Stromal cell of bone marrow (primary cell): ENCODE results near the gene PTPA.
A peak's percentile ranks its signal among the peaks of the same experiment; 100 is the strongest.

Experiments used
- DNase-seq: peaks from one replicate; pipeline ENCODE4 v3.0.0-alpha.2; 2012; ENCODE audit warnings: low read depth

The PTPA gene

DNA sequence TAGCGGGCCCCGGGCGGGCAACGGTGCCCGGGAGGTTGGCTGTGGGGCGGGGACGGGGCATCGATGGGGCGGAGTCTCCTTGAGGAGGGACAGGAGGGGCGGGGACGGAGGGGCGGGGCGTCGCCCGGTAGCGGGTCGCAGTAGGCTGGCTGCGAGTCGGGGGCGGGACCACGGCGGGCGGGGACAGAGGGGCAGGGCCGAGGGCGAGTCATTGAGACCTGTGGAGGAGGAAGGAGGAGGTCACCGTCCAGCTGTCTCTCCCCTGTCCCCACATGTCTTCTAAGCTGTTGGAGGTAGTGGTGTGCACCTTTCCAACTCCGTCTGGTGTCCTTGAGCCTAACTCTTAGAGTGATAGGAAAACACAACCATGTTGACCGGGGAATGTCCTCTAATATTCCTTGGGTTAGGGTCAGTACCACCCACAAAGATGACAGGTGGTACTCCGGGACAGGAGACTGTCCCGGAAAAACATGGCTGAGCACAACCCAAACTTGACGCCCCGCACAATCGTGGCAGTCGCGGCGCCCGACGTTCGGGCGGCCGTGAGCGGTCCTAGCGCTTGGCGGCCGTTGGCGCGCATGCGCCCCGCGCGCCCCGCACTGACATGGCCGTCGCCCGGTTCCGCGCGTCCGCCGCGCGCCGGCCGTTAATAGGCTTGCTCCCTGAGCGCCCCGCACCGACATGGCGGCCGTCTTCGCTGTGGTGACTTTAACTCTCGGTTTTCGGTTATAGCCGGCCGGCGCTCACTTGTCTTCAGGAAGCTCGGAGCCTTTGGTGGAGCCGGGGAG lies at the start of gene PTPA, which contains the start of gene CRAT:
Gene PTPA, plus strand, starts transcription at position 676 of the 788 bp plus-strand sequence. CDS start 186 bp downstream, outside the sequence.
Gene CRAT, minus strand, starts transcription at position 54 of the 788 bp plus-strand sequence. CDS start 284 bp downstream, outside the sequence.
- DNase-seq, result peak; percentile 86

DNA sequence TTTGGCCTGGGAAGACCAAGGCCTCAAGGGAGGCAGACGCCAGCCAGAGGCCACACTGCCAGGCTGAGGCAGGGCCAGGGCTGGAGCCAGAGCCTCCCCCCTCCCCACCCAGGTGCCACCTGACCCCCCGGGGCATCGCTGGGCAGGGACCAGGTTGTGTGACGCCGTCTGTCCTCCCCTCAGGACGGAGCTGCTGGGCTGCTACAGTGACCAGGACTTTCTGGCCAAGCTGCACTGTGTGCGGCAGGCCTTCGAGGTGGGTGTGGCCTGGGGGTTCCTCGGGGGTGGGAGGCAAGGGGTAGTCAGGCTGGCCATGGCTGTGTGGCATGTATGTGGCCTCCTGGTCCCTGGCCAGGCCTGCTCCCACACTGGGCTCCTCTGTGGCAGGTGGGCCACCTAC lies 48.2 kb upstream of the PTPA start:
- DNase-seq, result no peak

- no peak for DNase-seq
Observed at GRCh38 chr9:129064499-129064908, 46.7 kb upstream of the PTPA start.

DNA sequence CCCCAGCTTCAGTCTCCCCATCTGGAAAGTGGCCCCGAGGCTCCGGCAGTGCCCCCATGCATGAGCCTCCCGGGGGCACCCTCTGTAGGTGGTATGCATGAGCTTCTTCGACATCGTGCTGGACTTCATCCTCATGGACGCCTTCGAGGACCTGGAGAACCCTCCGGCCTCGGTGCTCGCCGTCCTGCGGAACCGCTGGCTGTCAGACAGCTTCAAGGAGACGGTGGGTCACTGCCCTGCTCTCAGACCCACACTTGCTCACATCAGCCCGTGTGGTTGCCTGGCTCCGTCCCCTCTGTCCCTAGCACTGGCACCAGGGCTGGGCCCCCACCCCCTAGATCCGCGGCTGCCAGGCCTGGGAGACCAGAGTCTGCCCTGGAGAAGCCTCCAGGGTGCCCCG lies 43.1 kb upstream of the PTPA start:
- no peak for DNase-seq

- DNase-seq, result no peak
Observed at GRCh38 chr9:129068990-129069861, 42.0 kb upstream of the PTPA start.

GRCh38 chr9:129069862-129070641 lies 41.2 kb upstream of the PTPA start:
- no peak for DNase-seq

DNA sequence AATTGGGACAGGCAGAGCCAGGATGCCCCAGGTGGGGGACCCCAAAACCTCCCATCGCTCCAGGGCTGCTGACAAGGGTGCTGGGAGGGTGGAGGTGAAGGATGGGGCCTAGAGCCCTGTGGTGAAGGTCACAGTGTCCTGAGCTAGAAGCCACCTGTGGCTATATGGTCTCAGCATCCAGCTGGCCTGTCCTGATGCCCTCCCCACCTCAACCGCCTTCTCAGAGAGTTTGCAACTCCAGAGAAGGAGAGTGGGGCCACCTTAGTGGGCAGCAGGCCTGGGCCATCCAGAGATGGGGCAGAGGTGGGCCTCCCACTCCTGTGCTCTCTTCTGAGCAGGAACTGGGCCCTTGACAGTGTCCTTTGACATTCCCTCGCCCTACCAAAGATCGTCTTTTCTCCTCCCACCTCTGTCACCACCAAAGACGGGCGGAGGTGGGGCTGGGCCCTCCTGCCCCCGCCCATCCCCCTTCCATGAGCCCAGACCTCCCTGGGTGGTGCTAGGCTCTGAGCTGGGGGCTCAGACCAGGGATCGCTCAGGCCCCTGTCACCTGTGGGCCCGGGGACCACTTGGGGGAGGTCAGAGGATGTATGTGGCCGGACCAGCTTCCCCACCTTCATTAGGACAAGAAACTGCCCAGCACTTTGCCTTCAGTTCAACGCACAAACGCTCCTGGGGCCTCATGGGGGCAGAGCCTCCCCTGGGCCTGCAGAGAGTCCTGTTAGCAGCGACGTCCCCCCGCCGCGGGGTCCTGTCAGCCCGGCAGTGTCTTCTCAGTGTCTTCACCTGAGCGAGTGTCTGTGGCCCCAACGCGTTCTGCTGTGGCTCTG lies 40.3 kb upstream of the PTPA start:
- DNase-seq, result no peak

DNA sequence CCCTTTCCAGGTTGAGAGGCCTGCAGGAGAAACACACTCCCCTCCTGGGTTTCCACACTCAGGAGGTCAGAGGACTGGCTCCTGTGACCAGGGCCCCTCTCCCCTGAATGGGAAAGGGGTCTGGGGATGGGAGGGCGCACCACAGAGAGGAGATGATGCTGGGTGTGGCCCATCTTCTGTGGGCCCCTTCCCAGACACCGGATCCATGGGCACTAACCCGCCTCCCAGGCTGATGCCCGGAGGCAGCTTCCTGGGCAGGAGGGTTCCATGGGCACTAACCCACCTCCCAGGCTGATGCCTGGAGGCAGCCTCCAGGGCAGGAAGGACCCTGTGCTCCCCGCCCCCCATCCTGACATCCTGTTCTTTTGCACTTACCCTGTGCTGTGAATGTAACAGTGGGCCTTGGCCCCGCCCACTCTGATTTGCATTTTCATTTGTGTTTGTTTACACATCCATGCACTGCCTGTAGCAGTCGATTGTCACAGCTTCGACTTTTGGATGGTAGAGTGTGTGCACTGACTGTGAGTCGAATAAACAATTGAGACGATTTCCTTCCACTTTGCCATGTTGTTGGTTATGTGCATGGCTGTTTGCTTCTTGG lies 39.6 kb upstream of the PTPA start:
- DNase-seq, result no peak

GRCh38 chr9:129072171-129072570 lies 39.0 kb upstream of the PTPA start:
- no peak for DNase-seq

GRCh38 chr9:129073404-129073803 lies 37.8 kb upstream of the PTPA start:
- no peak for DNase-seq

DNA sequence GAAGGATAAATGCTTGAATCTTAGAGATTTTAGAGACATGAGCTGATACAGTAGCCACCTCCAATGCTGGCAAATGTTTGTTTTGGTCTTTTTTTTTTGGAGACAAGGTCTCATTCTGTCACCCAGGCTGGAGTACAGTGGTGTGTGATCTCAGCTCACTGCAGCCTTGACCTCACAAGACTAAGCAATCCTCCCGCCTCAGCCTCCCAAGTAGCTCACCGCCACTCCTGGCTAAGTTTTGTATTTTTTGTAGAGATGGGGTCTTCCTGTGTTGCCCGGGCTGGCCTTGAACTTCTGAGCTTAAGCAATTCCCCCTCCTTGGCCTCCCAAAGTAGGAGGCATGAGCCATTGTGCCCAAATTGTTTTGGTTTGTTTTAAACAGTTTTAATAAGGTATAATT lies 37.1 kb upstream of the PTPA start:
- no peak for DNase-seq

- DNase-seq, result no peak
Observed at GRCh38 chr9:129075996-129076639, 35.1 kb upstream of the PTPA start.

GRCh38 chr9:129076640-129077037 lies 34.6 kb upstream of the PTPA start:
- no peak for DNase-seq

DNA sequence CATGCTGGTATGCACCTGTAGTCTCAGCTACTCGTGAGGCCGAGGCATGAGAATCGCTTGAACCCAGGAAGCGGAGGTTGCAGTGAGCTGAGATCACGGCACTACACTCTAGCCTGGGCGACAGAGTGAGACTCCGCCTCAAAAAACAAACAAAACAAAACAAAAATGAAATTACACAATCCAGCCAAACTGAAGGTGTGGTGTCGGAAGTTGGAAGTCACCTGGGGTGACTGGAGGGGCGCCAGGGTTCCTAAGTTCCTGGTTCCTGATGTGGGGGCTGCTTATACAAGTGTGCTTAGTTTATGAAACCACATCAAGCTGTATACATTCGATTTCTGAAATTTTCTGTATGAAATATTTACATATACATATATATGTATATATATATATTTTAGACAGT lies 34.0 kb upstream of the PTPA start:
- no peak for DNase-seq

DNA sequence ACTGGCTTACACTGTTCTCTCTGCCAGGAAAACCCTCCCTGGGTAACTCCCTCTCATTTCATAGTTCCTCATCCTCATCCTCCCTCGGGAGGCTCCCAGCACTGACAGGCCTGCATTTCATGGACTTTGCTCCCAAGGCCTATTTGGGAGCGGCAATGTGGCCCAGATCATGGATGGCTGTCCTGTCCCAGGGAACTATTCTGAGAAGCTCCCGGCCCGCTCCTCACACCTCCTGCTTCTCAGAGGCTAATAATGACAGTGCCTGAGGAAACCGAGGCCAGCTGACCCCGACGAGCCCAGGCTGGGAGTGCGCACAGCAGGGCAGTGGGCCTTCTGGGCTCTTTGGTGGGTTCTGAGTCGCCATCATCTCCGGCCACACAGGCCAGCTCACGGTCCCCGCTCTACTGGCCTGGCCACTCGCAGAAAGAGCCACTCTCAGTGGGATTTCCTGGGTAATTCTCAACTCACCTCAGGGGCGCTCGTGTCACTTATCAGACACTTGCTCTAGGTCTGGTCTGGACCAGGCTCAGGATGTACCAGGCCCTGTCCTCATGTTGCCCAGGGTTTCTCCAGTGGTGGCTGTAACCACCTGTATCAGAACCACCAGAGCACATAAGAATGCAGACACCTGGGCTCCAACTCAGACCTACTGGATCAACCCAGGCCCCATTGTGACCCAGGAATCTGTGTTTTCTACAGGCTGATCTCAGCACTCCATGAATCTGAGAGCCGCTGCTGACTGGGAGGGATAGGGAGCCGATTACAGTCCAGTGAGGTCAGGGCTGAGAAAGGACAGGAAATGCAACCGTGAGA lies 32.3 kb upstream of the PTPA start:
- DNase-seq, result no peak

GRCh38 chr9:129079829-129080228 lies 31.4 kb upstream of the PTPA start:
- no peak for DNase-seq

DNA sequence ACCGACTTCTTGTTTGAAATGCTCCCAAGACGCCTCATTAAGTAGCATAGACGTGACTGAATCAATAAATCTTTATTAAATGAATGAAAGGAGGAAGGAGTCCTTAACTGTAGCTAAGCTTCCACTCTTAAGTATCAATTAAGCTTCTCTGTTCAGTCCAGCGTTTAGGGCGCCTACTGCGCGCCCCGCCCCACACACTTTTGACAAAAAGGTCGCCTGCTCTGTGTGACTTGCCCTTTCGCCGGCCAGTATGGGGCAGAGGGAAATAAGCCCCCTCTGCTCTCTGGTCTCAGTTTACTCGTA lies 31.0 kb upstream of the PTPA start:
- no peak for DNase-seq

DNA sequence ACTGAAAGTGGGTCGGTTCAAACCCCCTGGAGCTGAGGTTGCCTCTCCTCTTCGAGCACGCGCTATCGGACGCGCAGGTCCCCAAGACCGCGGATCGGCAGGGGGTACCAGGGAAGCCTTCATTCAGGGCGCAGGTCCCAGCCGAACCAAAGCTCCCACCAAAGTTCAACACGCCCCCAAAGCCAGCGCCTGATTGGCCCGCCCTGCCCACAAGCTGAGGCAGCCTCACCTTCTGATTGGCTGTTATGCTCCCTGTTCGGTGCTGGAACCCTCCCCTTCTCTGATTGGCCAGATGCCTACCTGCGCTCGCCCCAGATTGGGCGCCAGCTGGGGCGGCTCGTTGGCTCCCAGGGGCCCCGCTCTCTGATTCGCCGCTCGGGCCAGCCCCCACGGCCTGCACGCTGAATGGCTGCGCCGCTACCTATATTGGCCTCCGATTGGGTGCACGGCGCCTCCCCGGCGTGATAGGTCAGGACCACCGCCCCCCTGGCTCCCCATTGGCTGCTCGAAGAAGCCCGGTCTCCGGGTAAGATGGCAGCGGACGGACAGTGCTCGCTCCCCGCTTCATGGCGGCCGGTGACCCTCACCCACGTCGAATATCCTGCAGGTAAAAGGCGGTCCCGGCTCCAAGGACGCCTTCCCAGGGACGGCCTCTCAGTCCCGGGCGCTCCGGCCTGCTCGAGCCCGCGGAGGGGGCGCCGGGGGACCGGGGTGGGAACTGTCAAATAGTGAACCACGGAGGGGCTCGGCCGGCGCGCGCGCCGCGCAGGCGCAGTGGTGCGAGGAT lies 30.4 kb upstream of the PTPA start, which contains the start of gene DOLPP1:
Gene DOLPP1, plus strand, starts transcription at position 511 of the 787 bp plus-strand sequence. Its CDS starts 21 bp downstream, at position 532.
- peak; percentile 99 for DNase-seq
